Small intestine (tissue), 16 donors: ENCODE data around the gene RPS6KA1. TPM values are rescaled to one million over a fixed set of nuclear protein-coding genes. Genes with fewer than 3 reads are reported as not detected.

Experiments used
- DNase-seq, 2 donors: peaks; one replicate each; pipeline versions ENCODE4 v3.0.0 to v3.0.0-alpha.2; 2013
- FAIRE-seq: peaks from 2 replicates; lab custom pipeline; 2012; peaks lifted over from hg19 to GRCh38; lab: Jason Lieb, UNC
- H3K27ac ChIP-seq, 3 donors: one replicate each; pipeline ENCODE4 v1.5.1; 2013; ENCODE audit warnings: low read length in 2 of 3, mild to moderate bottlenecking in 2 of 3, control low read depth in 1 of 3, inconsistent platforms in 1 of 3, low read depth in 1 of 3, moderate library complexity in 1 of 3
- H3K27me3 ChIP-seq, 3 donors: one replicate each; pipeline ENCODE4 v1.6.1; 2013; ENCODE audit warnings: low read length in 3 of 3, inconsistent platforms in 1 of 3; ENCODE audit not compliant: control insufficient read depth in 3 of 3, insufficient read depth in 3 of 3
- H3K36me3 ChIP-seq, 3 donors: one replicate each; pipeline ENCODE4 v1.6.1; 2013; ENCODE audit warnings: low read length in 3 of 3, inconsistent platforms in 1 of 3, low read depth in 1 of 3, mild to moderate bottlenecking in 1 of 3, moderate library complexity in 1 of 3; ENCODE audit not compliant: control insufficient read depth in 3 of 3, insufficient read depth in 2 of 3
- H3K4me1 ChIP-seq, 3 donors: one replicate each; pipeline ENCODE4 v1.6.1; 2013; ENCODE audit warnings: low read length in 2 of 3, inconsistent platforms in 1 of 3, low read depth in 1 of 3, mild to moderate bottlenecking in 1 of 3, moderate library complexity in 1 of 3; ENCODE audit not compliant: control insufficient read depth in 3 of 3, insufficient read depth in 2 of 3
- H3K4me3 ChIP-seq, 3 donors: one replicate each; pipeline ENCODE4 v1.5.1; 2013; ENCODE audit warnings: low read length in 3 of 3, control low read depth in 1 of 3, inconsistent platforms in 1 of 3, low read depth in 1 of 3, mild to moderate bottlenecking in 1 of 3, moderate library complexity in 1 of 3
- H3K9me3 ChIP-seq, 2 donors: one replicate each; pipeline ENCODE4 v1.6.1; 2013; ENCODE audit warnings: low read depth in 1 of 2, low read length in 1 of 2; ENCODE audit not compliant: control insufficient read depth in 2 of 2, insufficient read depth in 1 of 2
- WGBS, 3 donors: extraction: QIAGEN DNeasy Blood & Tissue Kit; methylation state at CpG; one replicate each; pipeline ENCODE4 v1.1.7; 2013; 5-methylcytosine and 5-hydroxymethylcytosine counted together
- long read RNA-seq, 10 donors: transcript quantifications; one replicate each; lab custom pipeline, GENCODE V29; 2026
- polyA plus RNA-seq, 4 donors: library from polyadenylated mRNA; stranded (reverse) in 3 of 4; unstranded in 1 of 4; fragments of 200-250 nt in 3 of 4; fragments of 120-200 nt in 1 of 4; gene quantifications; one replicate each; pipeline versions ENCODE4 v1.2.1 to v1.2.3, GENCODE V29; 2013
- donor health status: healthy with polysubstance abuse.
- donor health status: control.
- donor health status: control.
- donor health status: Bipolar disorder and iron deficiency.
- donor health status: healthy.

RPS6KA1 gene
- polyA plus RNA-seq, result 100 to 1,000 TPM in 3 of 4 donors, 10 to 100 TPM in 1; 60.9 to 223 (median 139) TPM
- long read RNA-seq, donor 1, result 0 reads
- long read RNA-seq, donor 2, transcript RPS6KA1-204 (22 exons, 3,186 nt), result major isoform, 15 of 15 reads
- long read RNA-seq, donor 2, partial matches to known transcripts, result 0 of 15 reads
- long read RNA-seq, donor 2, other reads (novel, unspliced or antisense), result 0 of 15 reads
- long read RNA-seq, donor 3, partial matches to known transcripts, result 5 of 11 reads
- long read RNA-seq, donor 3, other reads (novel, unspliced or antisense), result 0 of 11 reads
- long read RNA-seq, donor 4, result 0 reads
- long read RNA-seq, donor 5, partial matches to known transcripts, result 0 of 1 reads
- long read RNA-seq, donor 5, other reads (novel, unspliced or antisense), result 0 of 1 reads
- long read RNA-seq, donor 6, transcript RPS6KA1-204 (22 exons, 3,186 nt), result major isoform, 20 of 21 reads
- long read RNA-seq, donor 6, partial matches to known transcripts, result 0 of 21 reads
- long read RNA-seq, donor 6, other reads (novel, unspliced or antisense), result 0 of 21 reads
- long read RNA-seq, donor 7, result 0 reads
- long read RNA-seq, donor 8, result 0 reads
- long read RNA-seq, donor 9, partial matches to known transcripts, result 0 of 2 reads
- long read RNA-seq, donor 9, other reads (novel, unspliced or antisense), result 0 of 2 reads
- long read RNA-seq, donor 10, transcript RPS6KA1-204 (22 exons, 3,186 nt), result major isoform, 12 of 14 reads
- long read RNA-seq, donor 10, partial matches to known transcripts, result 0 of 14 reads
- long read RNA-seq, donor 10, other reads (novel, unspliced or antisense), result 0 of 14 reads

- no peaks in the 10 kb centered on the region for H3K27me3 ChIP-seq
- FAIRE-seq, result no peak
- WGBS, 3 donors, result 1 to 2% (median 1%) methylated on average over 23 to 86 of the region's 86 CpGs
- peaks cover 0 to 26% (median 0%) of the 10 kb centered on the region in 3 donors for H3K36me3 ChIP-seq
- peak; percentile 72 to 91 for DNase-seq
- peaks cover 9 to 44% (median 9%) of the 10 kb centered on the region in 3 donors for H3K4me1 ChIP-seq
- H3K9me3 ChIP-seq, result no peaks in the 10 kb centered on the region
- H3K27ac ChIP-seq, result peak within 1 kb of the TSS; percentile 92 to 98 (median 98)
- H3K4me3 ChIP-seq, result peak within 1 kb of the TSS; percentile 72 to 87 (median 78)
Measured at GRCh38 chr1:26529655-26530409, at the start of gene RPS6KA1. Gene RPS6KA1, plus strand, starts transcription at chr1:26529761. Its CDS starts 160 bp downstream, at chr1:26529921.

GRCh38 chr1:26482921-26483320 is 46.6 kb upstream of the RPS6KA1 start:
- Histone ChIP-seq H3K9me3 (no peaks in the 10 kb centered on the region), H3K27ac (no peak overlapping the region), H3K27me3 (no peaks in the 10 kb centered on the region), H3K36me3 (peaks cover 0 to 20% (median 0%) of the 10 kb centered on the region in 3 donors), H3K4me3 (no peak overlapping the region), H3K4me1 (no peaks in the 10 kb centered on the region)
- 86 to 91% (median 87%) methylated on average over 2 of the region's 2 CpGs for WGBS, 3 donors
- no peak for DNase-seq
- no peak for FAIRE-seq

DNA sequence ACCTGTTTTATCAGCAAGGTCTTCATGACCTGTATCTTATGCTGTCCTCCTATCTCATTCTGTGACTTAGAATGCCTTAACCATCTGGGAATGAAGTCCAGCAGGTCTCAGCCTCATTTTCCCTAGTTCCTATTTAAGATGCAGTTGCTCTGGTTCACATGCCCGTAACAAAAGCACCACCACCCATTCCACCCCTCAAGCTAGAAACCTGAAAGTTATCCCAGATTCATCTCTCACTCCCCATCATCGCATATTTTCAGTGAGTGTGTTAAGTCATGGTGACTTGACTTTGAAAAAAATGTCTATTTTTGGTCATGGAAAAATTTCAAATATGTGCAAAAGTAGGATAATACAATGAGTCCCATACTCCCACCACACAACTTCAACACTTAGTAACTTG is 45.6 kb upstream of the RPS6KA1 start:
- WGBS, 3 donors, result 76 to 96% (median 79%) methylated on average over 2 of the region's 2 CpGs
- no peaks in the 10 kb centered on the region for H3K9me3 ChIP-seq
- H3K4me3 ChIP-seq, result no peak overlapping the region
- no peaks in the 10 kb centered on the region for H3K27me3 ChIP-seq
- DNase-seq (no peak), FAIRE-seq (no peak)
- no peaks in the 10 kb centered on the region for H3K4me1 ChIP-seq
- H3K27ac ChIP-seq, result no peak overlapping the region
- peaks cover 0 to 16% (median 0%) of the 10 kb centered on the region in 3 donors for H3K36me3 ChIP-seq

- FAIRE-seq (no peak), DNase-seq (no peak)
- no peaks in the 10 kb centered on the region for H3K27me3 ChIP-seq
- no peaks in the 10 kb centered on the region for H3K4me1 ChIP-seq
- H3K27ac ChIP-seq, result no peak overlapping the region
- no peak overlapping the region for H3K4me3 ChIP-seq
- whole genome bisulfite sequencing, 3 donors, result 88 to 95% (median 89%) methylated on average over 4 of the region's 4 CpGs
- no peaks in the 10 kb centered on the region for H3K36me3 ChIP-seq
- no peaks in the 10 kb centered on the region for H3K9me3 ChIP-seq
Measured at GRCh38 chr1:26490155-26490554, 39.4 kb upstream of the RPS6KA1 start.

GRCh38 chr1:26493267-26493666 is 36.3 kb upstream of the RPS6KA1 start:
- Histone ChIP-seq H3K4me1 (no peaks in the 10 kb centered on the region), H3K27ac (no peak overlapping the region), H3K9me3 (no peaks in the 10 kb centered on the region), H3K27me3 (no peaks in the 10 kb centered on the region), H3K4me3 (no peak overlapping the region), H3K36me3 (no peaks in the 10 kb centered on the region)
- FAIRE-seq (no peak), DNase-seq (no peak)
- 61 to 71% (median 62%) methylated on average over 3 of the region's 3 CpGs for WGBS, 3 donors

GRCh38 chr1:26493938-26494337 is 35.6 kb upstream of the RPS6KA1 start:
- Histone ChIP-seq H3K27me3 (no peaks in the 10 kb centered on the region), H3K4me1 (no peaks in the 10 kb centered on the region), H3K27ac (no peak overlapping the region), H3K4me3 (no peak overlapping the region), H3K9me3 (no peaks in the 10 kb centered on the region), H3K36me3 (no peaks in the 10 kb centered on the region)
- WGBS, 3 donors, result 86 to 93% (median 92%) methylated on average over 3 of the region's 3 CpGs
- no peak for DNase-seq
- FAIRE-seq, result no peak

DNA sequence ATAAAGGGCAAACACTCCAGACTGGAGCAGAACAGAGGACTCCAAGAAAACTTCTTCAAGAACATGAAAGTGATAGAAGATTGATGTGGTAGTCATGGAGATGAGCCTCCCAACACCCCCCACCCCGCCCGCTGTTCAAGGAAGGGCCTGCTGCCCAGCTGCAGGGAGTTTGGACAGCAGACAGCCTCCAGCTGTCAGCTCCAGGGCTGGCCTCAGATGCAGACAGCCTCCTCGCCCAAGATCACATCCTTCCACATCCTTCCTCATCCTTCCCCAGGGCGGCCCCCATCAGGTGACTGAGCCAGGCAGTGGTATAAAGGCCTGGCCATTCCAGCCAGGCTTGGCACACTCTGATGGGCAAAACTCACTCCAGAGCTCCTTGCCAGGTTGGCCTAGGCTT is 32.7 kb upstream of the RPS6KA1 start:
- WGBS, 3 donors, result 46 to 82% (median 79%) methylated on average over 4 of the region's 4 CpGs
- Histone ChIP-seq H3K9me3 (no peaks in the 10 kb centered on the region), H3K4me3 (no peak overlapping the region), H3K4me1 (peaks cover 0 to 11% (median 0%) of the 10 kb centered on the region in 3 donors), H3K27me3 (no peaks in the 10 kb centered on the region), H3K27ac (no peak overlapping the region), H3K36me3 (no peaks in the 10 kb centered on the region)
- no peak for FAIRE-seq
- DNase-seq, result peak in 1 of 2 donors; percentile 24

DNA sequence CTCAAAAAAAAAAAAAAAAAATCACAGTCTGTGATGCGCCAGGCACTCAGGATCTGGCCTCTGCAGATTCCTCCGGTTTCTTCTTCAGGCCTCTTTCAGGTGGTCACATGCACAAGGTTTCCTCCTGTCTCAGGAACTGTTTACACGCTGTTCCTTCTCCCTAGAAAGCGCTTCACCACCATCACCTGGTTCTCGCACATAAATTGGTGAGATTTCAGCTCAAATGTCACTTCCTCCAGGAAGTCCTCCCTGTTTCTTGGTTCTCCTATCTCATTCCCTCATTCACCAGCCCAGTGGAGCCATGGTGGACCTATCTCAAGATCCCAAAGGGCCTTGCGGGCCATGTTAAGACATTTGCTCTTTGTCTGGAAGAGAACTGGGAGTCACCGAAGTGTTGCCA is 30.7 kb upstream of the RPS6KA1 start:
- no peaks in the 10 kb centered on the region for H3K36me3 ChIP-seq
- no peaks in the 10 kb centered on the region for H3K9me3 ChIP-seq
- FAIRE-seq (no peak), DNase-seq (no peak)
- H3K4me3 ChIP-seq, result no peak overlapping the region
- H3K27me3 ChIP-seq, result no peaks in the 10 kb centered on the region
- no peak overlapping the region for H3K27ac ChIP-seq
- H3K4me1 ChIP-seq, result peaks cover 0 to 19% (median 0%) of the 10 kb centered on the region in 3 donors
- WGBS, 3 donors, result 84 to 92% (median 90%) methylated on average over 7 of the region's 7 CpGs
